HEK293T (cell line): Measurements from ENCODE around the gene VPS50.

Experiments used
- BHLHE40 ChIP-seq: fragments of 450-650 bp; IDR thresholded peaks from 2 replicates; pipeline ENCODE4 v1.6.1; 2016; ENCODE audit warnings: mild to moderate bottlenecking, moderate library complexity, borderline replicate concordance
- ELF4 ChIP-seq: fragments of 450-650 bp; IDR thresholded peaks from 2 replicates; pipeline ENCODE4 v1.6.1; 2017; ENCODE audit warnings: antibody characterized with exemption
- FOXA1 ChIP-seq: fragments of 450-650 bp; IDR thresholded peaks from 2 replicates; pipeline ENCODE4 v1.6.1; 2016; ENCODE audit warnings: mild to moderate bottlenecking
- FOXM1 ChIP-seq: fragments of 450-650 bp; IDR thresholded peaks from 2 replicates; pipeline ENCODE4 v1.6.1; 2017; ENCODE audit warnings: mild to moderate bottlenecking, borderline replicate concordance
- L3MBTL2 ChIP-seq: fragments of 450-650 bp; conservative IDR thresholded peaks from 2 replicates; pipeline ENCODE4 v1.6.1; 2016; ENCODE audit warnings: mild to moderate bottlenecking
- PKNOX1 ChIP-seq: fragments of 450-650 bp; IDR thresholded peaks from 2 replicates; pipeline ENCODE4 v1.6.1; 2016
- SP1 ChIP-seq: fragments of 450-650 bp; IDR thresholded peaks from 2 replicates; pipeline ENCODE4 v1.6.1; 2017
- SUZ12 ChIP-seq: fragments of 450-650 bp; IDR thresholded peaks from 2 replicates; pipeline ENCODE4 v1.6.1; 2016; ENCODE audit warnings: mild to moderate bottlenecking
- TARDBP ChIP-seq: fragments of 450-650 bp; IDR thresholded peaks from 2 replicates; pipeline ENCODE4 v1.6.1; 2016

DNA sequence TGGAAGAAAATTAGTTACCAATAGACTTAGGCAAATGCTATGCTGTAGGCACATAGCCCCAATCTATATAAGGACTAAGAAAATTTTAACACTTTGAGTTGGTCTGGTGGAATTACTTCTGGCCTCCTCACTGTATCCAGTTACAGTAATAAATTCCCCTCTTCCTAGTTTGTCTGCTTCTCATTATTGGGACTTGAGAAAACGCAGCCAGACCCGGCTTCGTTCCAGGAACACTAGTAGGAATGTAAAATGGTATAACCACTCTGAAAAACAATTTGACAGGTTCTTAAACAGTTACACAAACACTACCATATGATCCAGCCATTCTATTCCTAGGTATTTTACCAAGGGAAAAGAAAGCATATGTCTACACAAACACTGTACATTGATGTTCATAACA, 150.2 kb downstream of the VPS50 start:
- no peak for TF ChIP-seq BHLHE40
- TF ChIP-seq FOXM1: no peak
- no peak for TF ChIP-seq SP1
- no peak for TF ChIP-seq PKNOX1
- TF ChIP-seq FOXA1: no peak
- no peak for TF ChIP-seq TARDBP
- no peak for TF ChIP-seq SUZ12
- no peak for TF ChIP-seq ELF4
- no peak for TF ChIP-seq L3MBTL2
